ENCODE results near the gene MACROD1.
A peak's percentile ranks its signal among the peaks of the same experiment; 100 is the strongest.

MACROD1 gene

DNA sequence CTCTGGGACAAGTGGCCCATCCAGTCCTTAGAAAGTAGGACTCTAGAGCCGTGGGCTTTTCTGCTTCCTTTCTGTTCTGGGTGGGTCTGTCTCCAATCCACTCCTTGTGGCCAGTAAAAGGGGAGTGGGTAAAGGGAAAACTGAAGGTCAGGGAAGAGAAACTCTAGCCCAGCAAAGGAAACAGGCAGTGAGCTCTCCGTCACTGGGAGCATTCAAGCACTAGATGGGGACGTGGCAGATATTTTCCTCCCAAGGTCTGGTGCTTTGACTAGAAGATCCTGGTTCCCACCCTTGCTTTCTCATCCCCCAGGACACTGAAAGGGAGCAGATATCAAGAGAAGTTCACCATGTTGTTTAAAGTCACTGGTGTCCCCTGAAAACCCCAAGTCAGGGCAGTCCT is 42.2 kb downstream of the MACROD1 start:
- no peaks in the 10 kb centered on the region for H3K36me3 ChIP-seq (ENCODE audit: control insufficient read depth, insufficient read depth, low read length, severe bottlenecking)
- H3K9me3 ChIP-seq (ENCODE audit: control insufficient read depth, low read length) = no peaks in the 10 kb centered on the region
- DNase-seq (ENCODE audit: low read depth) = no peak
- no peaks in the 10 kb centered on the region for H3K4me1 ChIP-seq (ENCODE audit: control insufficient read depth, insufficient read depth, low read length)
- no peak overlapping the region for H3K9ac ChIP-seq (ENCODE audit: low read length)
- H3K27me3 ChIP-seq (replicated peaks; ENCODE audit: control insufficient read depth, insufficient read depth, low read length) = peaks cover 4% of the 10 kb centered on the region
- H3K4me3 ChIP-seq (ENCODE audit: low read length) = no peak overlapping the region

DNA sequence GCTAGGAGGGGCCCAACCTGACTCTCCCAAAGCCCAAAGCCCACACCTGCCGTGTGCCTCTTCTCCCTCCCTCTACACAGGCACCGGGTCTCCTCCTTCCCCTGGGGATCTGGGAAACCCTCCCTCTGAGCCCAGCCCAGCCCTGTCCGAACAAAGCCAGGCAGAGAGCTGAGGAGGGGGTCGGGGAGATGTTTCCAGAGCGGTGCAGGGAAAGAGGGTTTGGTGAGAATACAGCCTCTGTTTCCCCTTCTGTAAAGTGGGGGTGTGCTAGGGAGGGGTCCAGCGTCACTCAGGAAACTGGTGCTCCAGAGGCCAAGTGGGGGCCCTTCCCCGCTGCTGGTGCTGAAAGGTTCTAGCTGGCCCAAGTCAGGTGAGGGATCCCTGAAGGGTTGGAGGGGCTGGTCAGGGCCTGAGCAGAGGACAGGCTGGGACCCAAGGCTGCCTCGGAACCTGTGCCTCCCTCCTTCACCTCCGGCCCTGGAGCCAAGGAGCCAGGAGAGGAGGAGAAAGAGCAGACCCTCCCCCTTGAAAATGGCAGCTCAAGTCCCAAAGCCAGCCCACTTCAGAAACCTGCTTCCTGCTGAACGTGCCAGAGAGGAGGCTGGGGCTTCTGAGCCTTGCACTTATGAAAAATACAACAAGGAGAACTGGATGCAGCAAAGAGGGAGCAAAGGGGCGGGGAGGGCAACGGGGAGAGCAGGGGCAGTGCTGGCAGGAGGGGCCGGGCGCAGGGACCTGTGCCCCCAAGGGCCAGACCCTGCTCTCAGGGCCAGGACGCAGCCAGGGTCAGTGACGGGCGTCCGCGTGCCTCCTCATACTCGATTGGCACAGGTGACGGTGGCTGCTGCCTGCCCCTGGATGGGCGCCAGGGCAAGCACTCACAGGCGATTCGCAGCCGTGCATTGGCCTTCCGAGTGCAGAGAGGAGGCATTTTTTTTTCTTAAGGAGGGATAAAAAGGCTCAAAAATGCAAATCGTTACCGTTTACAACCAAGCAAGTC is 43.2 kb downstream of the MACROD1 start:
- Histone ChIP-seq H3K4me1 (ENCODE audit: control insufficient read depth, insufficient read depth, low read length) (no peaks in the 10 kb centered on the region), H3K27me3 (replicated peaks; ENCODE audit: control insufficient read depth, insufficient read depth, low read length) (peaks cover 4% of the 10 kb centered on the region), H3K9me3 (ENCODE audit: control insufficient read depth, low read length) (no peaks in the 10 kb centered on the region), H3K4me3 (ENCODE audit: low read length) (no peak overlapping the region), H3K36me3 (ENCODE audit: control insufficient read depth, insufficient read depth, low read length, severe bottlenecking) (no peaks in the 10 kb centered on the region), H3K9ac (ENCODE audit: low read length) (no peak overlapping the region)
- DNase-seq (ENCODE audit: low read depth) = no peak

DNA sequence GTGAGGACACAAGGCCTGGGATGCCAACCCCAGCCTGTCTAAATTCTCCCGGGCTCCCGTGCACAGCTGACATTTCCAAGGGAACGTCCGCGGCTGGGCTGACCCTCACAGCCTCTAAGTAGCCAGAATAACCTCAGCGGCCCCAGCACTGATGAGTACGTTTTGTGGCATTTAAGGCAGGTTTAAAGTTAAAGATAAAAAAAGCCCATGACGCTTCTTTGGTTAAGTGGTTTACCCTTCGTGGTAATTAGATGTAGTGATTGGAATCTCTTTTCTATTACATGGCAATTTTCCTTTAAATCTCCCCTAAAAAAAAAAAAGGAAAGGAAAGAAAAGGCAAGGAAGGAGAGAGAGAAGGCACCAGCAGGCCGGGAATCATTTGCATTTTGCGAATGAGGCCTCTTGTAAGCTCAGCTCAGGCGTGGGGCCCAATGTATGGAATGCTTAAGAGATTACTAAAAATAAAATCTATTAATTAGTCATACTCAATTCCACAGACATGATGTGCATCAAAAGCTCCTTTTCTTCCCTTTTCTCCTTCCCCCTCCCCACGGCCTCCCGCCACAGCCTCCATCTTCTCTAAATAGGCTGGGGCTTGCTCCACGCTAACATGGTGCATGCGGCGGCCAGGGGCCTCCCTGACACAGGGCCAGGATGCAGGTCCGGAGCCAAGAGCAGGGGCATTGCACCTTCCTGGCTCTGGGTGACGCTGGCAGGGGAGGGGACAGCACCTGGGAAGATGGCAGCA is 44.1 kb downstream of the MACROD1 start:
- Histone ChIP-seq H3K36me3 (ENCODE audit: control insufficient read depth, insufficient read depth, low read length, severe bottlenecking) (no peaks in the 10 kb centered on the region), H3K9me3 (ENCODE audit: control insufficient read depth, low read length) (no peaks in the 10 kb centered on the region), H3K9ac (ENCODE audit: low read length) (no peak overlapping the region), H3K4me3 (ENCODE audit: low read length) (no peak overlapping the region), H3K4me1 (ENCODE audit: control insufficient read depth, insufficient read depth, low read length) (no peaks in the 10 kb centered on the region), H3K27me3 (replicated peaks; ENCODE audit: control insufficient read depth, insufficient read depth, low read length) (peaks cover 4% of the 10 kb centered on the region)
- DNase-seq (ENCODE audit: low read depth) = peak; percentile 39

DNA sequence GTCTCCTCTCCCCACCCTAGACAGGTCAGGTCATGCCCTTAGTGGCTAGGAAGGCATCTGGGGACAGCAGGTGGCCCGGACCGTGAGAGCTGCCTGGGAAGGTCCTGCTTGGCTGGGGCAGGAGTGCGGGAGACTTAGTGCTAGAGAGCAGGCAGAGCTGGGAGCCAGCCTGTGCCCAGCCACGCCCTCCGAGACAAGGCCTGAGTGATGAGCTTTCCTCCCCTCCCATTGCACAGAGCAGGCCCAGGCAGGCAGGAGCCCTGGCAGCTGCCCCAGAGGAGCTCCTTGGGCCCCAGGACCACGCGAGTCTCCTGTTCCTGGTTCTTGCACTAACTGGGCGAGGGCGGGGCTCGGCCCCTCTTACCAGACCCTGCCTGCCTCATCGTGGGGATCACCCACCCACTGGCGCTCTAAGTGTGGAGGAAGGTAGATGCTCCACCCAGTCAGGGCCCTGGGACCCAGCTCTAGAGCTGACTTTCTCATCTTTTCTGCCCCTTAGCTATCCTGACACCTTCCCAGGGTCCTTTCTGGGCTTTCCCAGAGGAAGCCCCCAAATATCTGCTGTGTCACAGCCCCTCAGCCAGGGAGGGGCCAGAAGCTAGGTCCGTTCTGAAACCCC is 44.9 kb downstream of the MACROD1 start:
- Histone ChIP-seq H3K27me3 (replicated peaks; ENCODE audit: control insufficient read depth, insufficient read depth, low read length) (peaks cover 4% of the 10 kb centered on the region), H3K36me3 (ENCODE audit: control insufficient read depth, insufficient read depth, low read length, severe bottlenecking) (no peaks in the 10 kb centered on the region), H3K9ac (ENCODE audit: low read length) (no peak overlapping the region), H3K9me3 (ENCODE audit: control insufficient read depth, low read length) (no peaks in the 10 kb centered on the region), H3K4me1 (ENCODE audit: control insufficient read depth, insufficient read depth, low read length) (no peaks in the 10 kb centered on the region), H3K4me3 (ENCODE audit: low read length) (no peak overlapping the region)
- peak; percentile 14 for DNase-seq (ENCODE audit: low read depth)

DNA sequence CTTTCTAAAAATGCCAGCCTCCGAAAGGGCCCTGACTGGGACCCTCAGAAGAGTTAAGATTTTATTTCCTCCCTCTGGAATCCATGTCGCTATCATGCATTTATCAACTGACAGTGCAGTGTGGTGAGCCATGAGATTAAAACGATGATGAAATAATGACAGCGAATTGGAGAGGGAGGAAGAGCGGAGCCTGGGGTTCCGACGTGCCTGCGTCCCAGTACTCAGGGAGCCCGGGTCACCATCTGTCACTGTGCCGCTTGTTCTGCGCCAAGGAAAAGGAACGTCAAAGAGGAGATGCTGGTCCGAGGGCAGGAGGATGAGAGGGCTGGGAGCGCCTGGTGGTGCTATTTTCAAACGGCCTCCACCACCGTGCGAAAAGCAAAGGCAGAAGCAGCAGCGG is 46.2 kb downstream of the MACROD1 start:
- Histone ChIP-seq H3K27me3 (replicated peaks; ENCODE audit: control insufficient read depth, insufficient read depth, low read length) (peaks cover 4% of the 10 kb centered on the region), H3K4me1 (ENCODE audit: control insufficient read depth, insufficient read depth, low read length) (no peaks in the 10 kb centered on the region), H3K4me3 (ENCODE audit: low read length) (no peak overlapping the region), H3K9me3 (ENCODE audit: control insufficient read depth, low read length) (no peaks in the 10 kb centered on the region), H3K9ac (ENCODE audit: low read length) (no peak overlapping the region), H3K36me3 (ENCODE audit: control insufficient read depth, insufficient read depth, low read length, severe bottlenecking) (no peaks in the 10 kb centered on the region)
- DNase-seq (ENCODE audit: low read depth) = no peak

DNA sequence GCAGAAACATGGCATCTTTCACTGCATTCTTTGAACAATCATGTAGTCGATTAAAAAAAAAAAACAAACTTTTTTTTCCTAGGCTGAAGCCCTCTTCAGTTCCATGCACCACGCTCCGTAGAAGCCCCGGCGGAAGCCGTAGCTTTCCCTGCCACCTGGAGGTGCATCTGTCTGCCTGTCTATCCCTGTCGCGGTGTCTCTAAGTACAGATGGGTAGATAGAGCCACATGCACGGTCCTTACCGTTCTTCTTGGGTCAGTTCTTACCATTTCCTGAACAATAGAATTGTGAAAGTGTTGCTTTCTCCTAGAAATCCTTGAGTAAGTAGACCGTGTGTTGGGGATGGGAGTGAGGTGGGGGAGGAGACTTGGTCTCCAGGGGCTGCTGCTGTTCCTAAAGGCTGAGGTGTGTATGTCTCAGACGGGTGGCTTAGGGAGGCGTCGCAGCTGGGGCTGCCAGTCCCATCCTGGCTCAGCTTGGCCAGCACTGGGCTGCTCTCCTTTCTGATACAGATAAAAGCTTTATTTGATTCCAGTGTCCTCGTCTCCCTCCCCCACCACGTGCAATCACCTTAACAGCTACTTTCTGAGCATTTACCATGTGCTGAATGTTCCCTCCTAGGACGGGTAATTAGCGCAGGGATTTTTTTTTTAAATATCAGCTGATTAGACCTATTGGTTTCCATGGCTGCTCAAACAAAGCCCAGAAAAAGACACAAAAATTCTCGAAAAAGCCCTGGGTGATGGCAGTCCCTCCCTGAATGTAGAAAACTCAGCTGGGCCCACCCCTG is 46.8 kb downstream of the MACROD1 start:
- Histone ChIP-seq H3K27me3 (replicated peaks; ENCODE audit: control insufficient read depth, insufficient read depth, low read length) (peaks cover 3% of the 10 kb centered on the region), H3K4me1 (ENCODE audit: control insufficient read depth, insufficient read depth, low read length) (no peaks in the 10 kb centered on the region), H3K36me3 (ENCODE audit: control insufficient read depth, insufficient read depth, low read length, severe bottlenecking) (no peaks in the 10 kb centered on the region), H3K4me3 (ENCODE audit: low read length) (no peak overlapping the region), H3K9ac (ENCODE audit: low read length) (no peak overlapping the region), H3K9me3 (ENCODE audit: control insufficient read depth, low read length) (no peaks in the 10 kb centered on the region)
- no peak for DNase-seq (ENCODE audit: low read depth)

DNA sequence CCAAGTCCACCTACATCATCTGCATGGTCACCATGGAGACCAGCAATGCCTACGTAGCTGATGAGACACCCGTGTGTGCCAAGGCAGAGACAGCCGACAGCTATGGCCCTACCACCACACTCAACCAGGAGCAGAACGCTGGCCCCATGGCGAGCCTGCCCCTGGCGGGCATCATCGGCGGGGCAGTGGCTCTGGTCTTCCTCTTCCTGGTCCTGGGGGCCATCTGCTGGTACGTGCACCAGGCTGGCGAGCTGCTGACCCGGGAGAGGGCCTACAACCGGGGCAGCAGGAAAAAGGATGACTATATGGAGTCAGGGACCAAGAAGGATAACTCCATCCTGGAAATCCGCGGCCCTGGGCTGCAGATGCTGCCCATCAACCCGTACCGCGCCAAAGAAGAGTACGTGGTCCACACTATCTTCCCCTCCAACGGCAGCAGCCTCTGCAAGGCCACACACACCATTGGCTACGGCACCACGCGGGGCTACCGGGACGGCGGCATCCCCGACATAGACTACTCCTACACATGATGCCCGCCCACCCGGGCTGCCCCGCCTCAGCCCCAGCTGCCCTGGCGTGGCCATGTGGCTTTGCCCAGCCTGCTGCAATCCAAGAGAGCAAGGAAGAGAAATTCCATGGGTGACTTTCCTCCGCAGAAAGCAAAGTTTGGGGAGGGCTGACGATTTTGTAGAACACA is 48.0 kb downstream of the MACROD1 start:
- DNase-seq (ENCODE audit: low read depth) = no peak
- Histone ChIP-seq H3K4me3 (ENCODE audit: low read length) (no peak overlapping the region), H3K9me3 (ENCODE audit: control insufficient read depth, low read length) (no peaks in the 10 kb centered on the region), H3K36me3 (ENCODE audit: control insufficient read depth, insufficient read depth, low read length, severe bottlenecking) (no peaks in the 10 kb centered on the region), H3K9ac (ENCODE audit: low read length) (no peak overlapping the region), H3K4me1 (ENCODE audit: control insufficient read depth, insufficient read depth, low read length) (no peaks in the 10 kb centered on the region), H3K27me3 (replicated peaks; ENCODE audit: control insufficient read depth, insufficient read depth, low read length) (no peaks in the 10 kb centered on the region)

DNA sequence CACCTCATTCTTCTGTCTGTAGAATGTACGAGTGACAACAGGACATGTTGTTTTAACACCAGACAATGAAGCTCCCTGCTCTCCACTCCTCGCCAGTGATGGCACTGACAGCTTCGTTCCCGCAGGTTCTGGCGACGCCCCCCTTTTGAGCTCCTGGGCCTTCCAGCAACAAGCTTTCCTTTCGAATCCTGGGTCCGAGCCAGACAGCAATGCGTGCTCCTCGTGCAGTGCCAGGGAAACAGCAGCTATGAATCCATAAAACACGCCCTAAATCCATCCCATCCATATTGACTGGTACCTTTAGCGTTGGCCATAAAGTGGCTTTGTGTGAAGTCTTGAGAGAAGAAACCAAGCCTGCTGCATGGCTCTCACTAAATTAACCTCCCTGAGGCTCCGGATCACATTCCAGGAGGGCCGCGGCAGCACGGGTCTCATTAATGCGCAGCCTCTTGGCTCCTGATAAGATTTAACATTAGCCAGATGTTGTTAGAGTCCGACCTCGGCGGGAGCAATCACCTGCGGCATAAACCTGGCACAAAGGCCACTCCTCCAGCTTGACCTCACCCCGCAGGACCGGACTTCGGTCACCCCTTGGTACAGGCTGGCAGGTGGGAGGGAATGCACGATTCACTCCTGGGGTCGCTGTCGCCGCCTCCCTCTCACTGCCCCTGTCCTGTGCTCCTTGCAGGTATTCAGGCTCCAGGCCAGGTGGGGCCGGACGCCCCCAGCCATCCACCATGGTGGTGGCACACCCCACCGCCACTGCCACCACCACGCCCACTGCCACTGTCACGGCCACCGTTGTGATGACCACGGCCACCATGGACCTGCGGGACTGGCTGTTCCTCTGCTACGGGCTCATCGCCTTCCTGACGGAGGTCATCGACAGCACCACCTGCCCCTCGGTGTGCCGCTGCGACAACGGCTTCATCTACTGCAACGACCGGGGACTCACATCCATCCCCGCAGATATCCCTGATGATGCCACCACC is 50.1 kb downstream of the MACROD1 start:
- Histone ChIP-seq H3K27me3 (replicated peaks; ENCODE audit: control insufficient read depth, insufficient read depth, low read length) (no peaks in the 10 kb centered on the region), H3K4me3 (ENCODE audit: low read length) (no peak overlapping the region), H3K4me1 (ENCODE audit: control insufficient read depth, insufficient read depth, low read length) (no peaks in the 10 kb centered on the region), H3K36me3 (ENCODE audit: control insufficient read depth, insufficient read depth, low read length, severe bottlenecking) (no peaks in the 10 kb centered on the region), H3K9ac (ENCODE audit: low read length) (no peak overlapping the region), H3K9me3 (ENCODE audit: control insufficient read depth, low read length) (no peaks in the 10 kb centered on the region)
- no peak for DNase-seq (ENCODE audit: low read depth)

DNA sequence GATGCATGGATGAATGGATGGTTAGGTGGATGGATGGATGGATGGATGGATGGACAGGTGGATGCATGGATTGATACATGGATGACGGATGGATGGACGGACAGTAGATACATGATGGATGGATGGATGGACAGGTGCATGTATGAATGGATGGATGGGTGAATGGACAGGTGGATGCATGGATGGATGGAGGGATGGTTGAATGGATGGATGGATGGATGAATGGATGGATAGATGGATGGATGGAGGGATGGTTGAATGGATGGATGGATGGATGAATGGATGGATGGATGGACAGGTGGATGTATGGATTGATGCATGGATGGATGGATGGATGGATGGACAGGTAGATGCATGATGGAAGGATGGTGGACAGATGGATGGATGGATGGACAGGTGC is 51.7 kb downstream of the MACROD1 start:
- DNase-seq (ENCODE audit: low read depth) = no peak

DNA sequence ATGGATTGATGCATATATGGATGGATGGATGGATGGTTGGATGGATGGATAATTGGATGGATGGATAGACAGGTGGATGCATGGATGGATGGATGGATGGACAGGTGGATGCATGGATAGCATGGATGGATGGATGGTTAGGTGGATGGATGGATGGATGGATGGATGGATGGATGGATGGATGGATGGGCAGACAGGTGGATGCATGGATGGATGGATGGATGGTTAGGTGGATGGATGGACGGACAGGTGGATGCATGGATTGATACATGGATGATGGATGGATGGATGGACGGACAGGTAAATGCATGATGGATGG is 52.5 kb downstream of the MACROD1 start:
- DNase-seq (ENCODE audit: low read depth) = no peak
- Histone ChIP-seq H3K9ac (ENCODE audit: low read length) (no peak overlapping the region), H3K4me1 (ENCODE audit: control insufficient read depth, insufficient read depth, low read length) (no peaks in the 10 kb centered on the region), H3K9me3 (ENCODE audit: control insufficient read depth, low read length) (no peaks in the 10 kb centered on the region), H3K36me3 (ENCODE audit: control insufficient read depth, insufficient read depth, low read length, severe bottlenecking) (no peaks in the 10 kb centered on the region), H3K4me3 (ENCODE audit: low read length) (no peak overlapping the region), H3K27me3 (replicated peaks; ENCODE audit: control insufficient read depth, insufficient read depth, low read length) (no peaks in the 10 kb centered on the region)

More for the DNA sequence above, 51.7 kb downstream of the MACROD1 start:
- Histone ChIP-seq H3K9ac (ENCODE audit: low read length) (no peak overlapping the region), H3K4me3 (ENCODE audit: low read length) (no peak overlapping the region), H3K4me1 (ENCODE audit: control insufficient read depth, insufficient read depth, low read length) (no peaks in the 10 kb centered on the region), H3K36me3 (ENCODE audit: control insufficient read depth, insufficient read depth, low read length, severe bottlenecking) (no peaks in the 10 kb centered on the region), H3K9me3 (ENCODE audit: control insufficient read depth, low read length) (no peaks in the 10 kb centered on the region), H3K27me3 (replicated peaks; ENCODE audit: control insufficient read depth, insufficient read depth, low read length) (no peaks in the 10 kb centered on the region)

Measured in adipocyte (in vitro differentiated cells).